Neural progenitor cell (in vitro differentiated cells): ENCODE data around the gene NDUFA13.

ENCODE experiments used
- EZH2 ChIP-seq: fragments of 200-600 bp; sonication (generic); IDR thresholded peaks from 2 replicates; pipeline ENCODE4 v1.6.1; 2017; ENCODE audit warnings: antibody characterized with exemption, mild to moderate bottlenecking, moderate library complexity
- EZH2phosphoT487 ChIP-seq: fragments of 200-600 bp; sonication (generic); IDR thresholded peaks from 2 replicates; pipeline ENCODE4 v1.6.1; 2017; ENCODE audit warnings: antibody characterized with exemption
- TF ChIP-seq, protein P1 (sequence below): fragments of 200-600 bp; sonication (generic); IDR thresholded peaks from 2 replicates; pipeline ENCODE4 v1.5.1; 2017; ENCODE audit warnings: antibody characterized with exemption, mild to moderate bottlenecking

DNA sequence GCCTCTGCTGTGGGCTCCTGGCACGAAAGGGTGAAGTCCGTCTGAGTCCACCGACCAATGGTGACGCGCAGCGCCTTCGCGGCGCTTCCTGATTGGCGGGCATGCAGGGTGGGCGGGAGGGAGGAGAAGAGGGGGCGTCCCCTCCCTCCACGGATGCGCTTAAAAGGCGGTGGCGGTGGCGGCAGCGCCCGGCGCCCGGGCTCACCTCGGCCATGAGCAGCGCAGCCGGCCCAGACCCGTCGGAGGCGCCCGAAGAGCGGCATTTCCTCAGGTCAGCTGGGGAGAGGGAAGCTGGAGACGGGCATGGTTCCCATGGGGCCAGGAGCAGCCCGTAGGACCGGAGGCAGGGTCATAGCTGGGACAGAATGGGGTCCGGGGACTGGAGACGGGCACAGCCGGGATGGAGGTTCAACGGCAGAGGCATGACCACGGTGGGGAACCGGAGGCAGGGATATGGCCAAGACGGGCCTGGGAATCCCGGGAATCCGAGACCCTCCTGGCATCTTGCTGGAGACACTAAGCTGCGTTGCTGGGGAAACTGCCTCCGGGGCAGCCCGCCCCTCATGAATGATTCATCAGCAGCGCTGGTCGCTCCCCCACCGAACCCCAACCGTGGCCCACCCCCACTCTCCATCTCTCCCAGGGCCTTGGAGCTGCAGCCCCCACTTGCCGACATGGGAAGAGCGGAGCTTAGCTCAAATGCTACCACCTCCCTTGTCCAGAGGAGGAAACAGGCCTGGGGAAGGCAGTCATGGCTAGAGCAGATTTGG is 12.9 kb downstream of the NDUFA13 start, which contains the start of gene YJEFN3:
- TF ChIP-seq, protein P1, sequence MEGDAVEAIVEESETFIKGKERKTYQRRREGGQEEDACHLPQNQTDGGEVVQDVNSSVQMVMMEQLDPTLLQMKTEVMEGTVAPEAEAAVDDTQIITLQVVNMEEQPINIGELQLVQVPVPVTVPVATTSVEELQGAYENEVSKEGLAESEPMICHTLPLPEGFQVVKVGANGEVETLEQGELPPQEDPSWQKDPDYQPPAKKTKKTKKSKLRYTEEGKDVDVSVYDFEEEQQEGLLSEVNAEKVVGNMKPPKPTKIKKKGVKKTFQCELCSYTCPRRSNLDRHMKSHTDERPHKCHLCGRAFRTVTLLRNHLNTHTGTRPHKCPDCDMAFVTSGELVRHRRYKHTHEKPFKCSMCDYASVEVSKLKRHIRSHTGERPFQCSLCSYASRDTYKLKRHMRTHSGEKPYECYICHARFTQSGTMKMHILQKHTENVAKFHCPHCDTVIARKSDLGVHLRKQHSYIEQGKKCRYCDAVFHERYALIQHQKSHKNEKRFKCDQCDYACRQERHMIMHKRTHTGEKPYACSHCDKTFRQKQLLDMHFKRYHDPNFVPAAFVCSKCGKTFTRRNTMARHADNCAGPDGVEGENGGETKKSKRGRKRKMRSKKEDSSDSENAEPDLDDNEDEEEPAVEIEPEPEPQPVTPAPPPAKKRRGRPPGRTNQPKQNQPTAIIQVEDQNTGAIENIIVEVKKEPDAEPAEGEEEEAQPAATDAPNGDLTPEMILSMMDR: no peak
- no peak for TF ChIP-seq EZH2
- no peak for TF ChIP-seq EZH2phosphoT487
